ENCODE measurements around the gene AKAP4. TPM values are rescaled to one million over a fixed set of nuclear protein-coding genes. Genes with fewer than 3 reads are reported as not detected.

AKAP4 gene
- total and polyA plus RNA-seq, 9 of the 15 experiments (the other 6 are each of a cell fraction or from before 2014, with no cell fraction given): 0.05 to 0.36 (median 0.13) TPM

- TF ChIP-seq, protein P1, sequence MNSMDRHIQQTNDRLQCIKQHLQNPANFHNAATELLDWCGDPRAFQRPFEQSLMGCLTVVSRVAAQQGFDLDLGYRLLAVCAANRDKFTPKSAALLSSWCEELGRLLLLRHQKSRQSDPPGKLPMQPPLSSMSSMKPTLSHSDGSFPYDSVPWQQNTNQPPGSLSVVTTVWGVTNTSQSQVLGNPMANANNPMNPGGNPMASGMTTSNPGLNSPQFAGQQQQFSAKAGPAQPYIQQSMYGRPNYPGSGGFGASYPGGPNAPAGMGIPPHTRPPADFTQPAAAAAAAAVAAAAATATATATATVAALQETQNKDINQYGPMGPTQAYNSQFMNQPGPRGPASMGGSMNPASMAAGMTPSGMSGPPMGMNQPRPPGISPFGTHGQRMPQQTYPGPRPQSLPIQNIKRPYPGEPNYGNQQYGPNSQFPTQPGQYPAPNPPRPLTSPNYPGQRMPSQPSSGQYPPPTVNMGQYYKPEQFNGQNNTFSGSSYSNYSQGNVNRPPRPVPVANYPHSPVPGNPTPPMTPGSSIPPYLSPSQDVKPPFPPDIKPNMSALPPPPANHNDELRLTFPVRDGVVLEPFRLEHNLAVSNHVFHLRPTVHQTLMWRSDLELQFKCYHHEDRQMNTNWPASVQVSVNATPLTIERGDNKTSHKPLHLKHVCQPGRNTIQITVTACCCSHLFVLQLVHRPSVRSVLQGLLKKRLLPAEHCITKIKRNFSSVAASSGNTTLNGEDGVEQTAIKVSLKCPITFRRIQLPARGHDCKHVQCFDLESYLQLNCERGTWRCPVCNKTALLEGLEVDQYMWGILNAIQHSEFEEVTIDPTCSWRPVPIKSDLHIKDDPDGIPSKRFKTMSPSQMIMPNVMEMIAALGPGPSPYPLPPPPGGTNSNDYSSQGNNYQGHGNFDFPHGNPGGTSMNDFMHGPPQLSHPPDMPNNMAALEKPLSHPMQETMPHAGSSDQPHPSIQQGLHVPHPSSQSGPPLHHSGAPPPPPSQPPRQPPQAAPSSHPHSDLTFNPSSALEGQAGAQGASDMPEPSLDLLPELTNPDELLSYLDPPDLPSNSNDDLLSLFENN (IDR thresholded peaks at IDR 0.05; ENCODE audit: low read depth in 2 of 2, low read length in 2 of 2): no peak
These were observed 10.7 kb upstream of the AKAP4 start (continued) for GRCh38 chrX:50211510-50211909.

DNA sequence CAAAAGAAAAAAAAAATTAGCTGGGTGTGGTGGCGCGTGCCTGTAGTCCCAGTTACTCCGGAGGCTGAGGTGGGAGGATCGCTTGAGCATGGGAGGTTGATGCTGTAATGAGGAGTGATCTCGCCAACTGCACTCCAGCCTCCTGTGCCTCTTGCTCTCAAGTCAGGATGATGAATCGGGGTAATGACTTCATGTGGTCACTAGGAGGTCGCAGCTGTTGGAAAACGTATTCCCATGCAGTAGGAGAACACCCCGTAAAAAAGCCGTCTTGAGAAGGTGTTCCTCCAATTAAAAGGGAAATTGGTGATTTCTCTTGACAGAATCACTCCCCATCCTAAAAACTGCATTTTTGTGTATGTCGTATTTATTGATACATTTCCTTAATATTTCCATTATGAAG is 5.9 kb upstream of the AKAP4 start:
- FAIRE-seq (peak; percentile 75), ATAC-seq (peak; percentile 62; the same call in 2 of the 3 replicates), DNase-seq (ENCODE audit: extremely low read depth in 1 of 4, low spot score in 3 of 4) (no peak)
- no TSS peak for BruUV-seq (replicated peaks)
- Histone ChIP-seq H3K4me1 (replicated peaks in 1 of 2; ENCODE audit: control insufficient read depth in 2 of 2, insufficient read depth in 2 of 2, low read length in 2 of 2) (peaks cover 0 to 5% of the 10 kb centered on the region in 2 experiments; a peak in 2 of 5 replicates), H3K9me3 (replicated peaks; ENCODE audit: control insufficient read depth, insufficient read depth, low read depth, low read length) (no peaks in the 10 kb centered on the region), H3K9ac (ENCODE audit: insufficient read depth in 1 of 2, low read depth in 2 of 2, low read length in 2 of 2) (no peak overlapping the region), H2AFZ (ENCODE audit: low read depth, low read length) (no peak overlapping the region), H3K4me2 (ENCODE audit: insufficient read depth, low read length) (no peak overlapping the region), H3K36me3 (ENCODE audit: control insufficient read depth, insufficient read depth, low read length) (no peaks in the 10 kb centered on the region), H4K20me1 (replicated peaks; ENCODE audit: control insufficient read depth, insufficient read depth, low read length) (no peaks in the 10 kb centered on the region), H3K9me1 (ENCODE audit: control insufficient read depth, insufficient read depth, low read length) (no peaks in the 10 kb centered on the region), H3K79me2 (ENCODE audit: control insufficient read depth, insufficient read depth, low read length) (no peaks in the 10 kb centered on the region), H3K27ac (ENCODE audit: extremely low read depth, low read depth, low read length) (no peak overlapping the region), H3K27me3 (ENCODE audit: control insufficient read depth in 2 of 2, insufficient read depth in 2 of 2, low read length in 2 of 2) (no peaks in the 10 kb centered on the region), H3K4me3 (no peak overlapping the region)
- in situ Hi-C loops (cut with MboI) (loop anchor here (10.0 to 25.0 kb wide), 3 partner anchors 292 to 1569 kb away; no protein-coding TSS in a partner anchor), intact Hi-C loops (cut with micrococcal nuclease) (no loop called here)
- TF ChIP-seq, protein P2, sequence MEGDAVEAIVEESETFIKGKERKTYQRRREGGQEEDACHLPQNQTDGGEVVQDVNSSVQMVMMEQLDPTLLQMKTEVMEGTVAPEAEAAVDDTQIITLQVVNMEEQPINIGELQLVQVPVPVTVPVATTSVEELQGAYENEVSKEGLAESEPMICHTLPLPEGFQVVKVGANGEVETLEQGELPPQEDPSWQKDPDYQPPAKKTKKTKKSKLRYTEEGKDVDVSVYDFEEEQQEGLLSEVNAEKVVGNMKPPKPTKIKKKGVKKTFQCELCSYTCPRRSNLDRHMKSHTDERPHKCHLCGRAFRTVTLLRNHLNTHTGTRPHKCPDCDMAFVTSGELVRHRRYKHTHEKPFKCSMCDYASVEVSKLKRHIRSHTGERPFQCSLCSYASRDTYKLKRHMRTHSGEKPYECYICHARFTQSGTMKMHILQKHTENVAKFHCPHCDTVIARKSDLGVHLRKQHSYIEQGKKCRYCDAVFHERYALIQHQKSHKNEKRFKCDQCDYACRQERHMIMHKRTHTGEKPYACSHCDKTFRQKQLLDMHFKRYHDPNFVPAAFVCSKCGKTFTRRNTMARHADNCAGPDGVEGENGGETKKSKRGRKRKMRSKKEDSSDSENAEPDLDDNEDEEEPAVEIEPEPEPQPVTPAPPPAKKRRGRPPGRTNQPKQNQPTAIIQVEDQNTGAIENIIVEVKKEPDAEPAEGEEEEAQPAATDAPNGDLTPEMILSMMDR (IDR thresholded peaks at IDR 0.05 in 2 of 3, conservative IDR thresholded peaks at IDR 0.05 in 1 of 3; ENCODE audit: insufficient read depth in 2 of 3, low read depth in 1 of 3, low read length in 3 of 3): 0 out of 6 replicates have a peak, but pooled peaks of 1 of the 3 experiments have one; percentile 6
- no peak for TF ChIP-seq RBM15 (IDR thresholded peaks at IDR 0.05; ENCODE audit: insufficient read depth, low read length)
- no peak for TF ChIP-seq MCM3 (IDR thresholded peaks at IDR 0.05)
- TF ChIP-seq HOMEZ (CRISPR knock-in tag; IDR thresholded peaks at IDR 0.05): no peak
- TF ChIP-seq, protein P3, sequence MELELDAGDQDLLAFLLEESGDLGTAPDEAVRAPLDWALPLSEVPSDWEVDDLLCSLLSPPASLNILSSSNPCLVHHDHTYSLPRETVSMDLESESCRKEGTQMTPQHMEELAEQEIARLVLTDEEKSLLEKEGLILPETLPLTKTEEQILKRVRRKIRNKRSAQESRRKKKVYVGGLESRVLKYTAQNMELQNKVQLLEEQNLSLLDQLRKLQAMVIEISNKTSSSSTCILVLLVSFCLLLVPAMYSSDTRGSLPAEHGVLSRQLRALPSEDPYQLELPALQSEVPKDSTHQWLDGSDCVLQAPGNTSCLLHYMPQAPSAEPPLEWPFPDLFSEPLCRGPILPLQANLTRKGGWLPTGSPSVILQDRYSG (tag; conservative IDR thresholded peaks at IDR 0.05; ENCODE audit: low read depth): no peak
- no peak for TF ChIP-seq MXD1 (CRISPR knock-in tag; IDR thresholded peaks at IDR 0.05; ENCODE audit: borderline replicate concordance, poor library complexity, severe bottlenecking)
- TF ChIP-seq, protein P4, sequence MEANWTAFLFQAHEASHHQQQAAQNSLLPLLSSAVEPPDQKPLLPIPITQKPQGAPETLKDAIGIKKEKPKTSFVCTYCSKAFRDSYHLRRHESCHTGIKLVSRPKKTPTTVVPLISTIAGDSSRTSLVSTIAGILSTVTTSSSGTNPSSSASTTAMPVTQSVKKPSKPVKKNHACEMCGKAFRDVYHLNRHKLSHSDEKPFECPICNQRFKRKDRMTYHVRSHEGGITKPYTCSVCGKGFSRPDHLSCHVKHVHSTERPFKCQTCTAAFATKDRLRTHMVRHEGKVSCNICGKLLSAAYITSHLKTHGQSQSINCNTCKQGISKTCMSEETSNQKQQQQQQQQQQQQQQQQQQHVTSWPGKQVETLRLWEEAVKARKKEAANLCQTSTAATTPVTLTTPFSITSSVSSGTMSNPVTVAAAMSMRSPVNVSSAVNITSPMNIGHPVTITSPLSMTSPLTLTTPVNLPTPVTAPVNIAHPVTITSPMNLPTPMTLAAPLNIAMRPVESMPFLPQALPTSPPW (CRISPR knock-in tag; IDR thresholded peaks at IDR 0.05): no peak
- TF ChIP-seq EGR1 (conservative IDR thresholded peaks at IDR 0.05): no peak
- ChIA-PET CTCF (ENCODE audit: low intra/inter-chr PET ratio) (no interaction called here), POLR2A (no interaction called here)
- 8% methylated on average over 8 of the region's 11 CpGs for WGBS (ENCODE audit: insufficient coverage, low coverage, missing lambda C conversion rate)

Data from K562 (cell line).